ENCODE data around the gene LAD1.

The LAD1 gene

GRCh38 chr1:201363467-201363866 lies 35.7 kb downstream of the LAD1 start:
- no peak for DNase-seq (ENCODE audit: low spot score)

GRCh38 chr1:201362906-201363305 lies 36.2 kb downstream of the LAD1 start:
- no peak for DNase-seq (ENCODE audit: low spot score)

- DNase-seq (ENCODE audit: low spot score) = peak; percentile 83
Measured at GRCh38 chr1:201361652-201362504, 37.2 kb downstream of the LAD1 start.

GRCh38 chr1:201360901-201361651 lies 38.0 kb downstream of the LAD1 start:
- no peak for DNase-seq (ENCODE audit: low spot score)

- no peak for DNase-seq (ENCODE audit: low spot score)
Measured at GRCh38 chr1:201360486-201360885, 38.6 kb downstream of the LAD1 start.

- DNase-seq (ENCODE audit: low spot score) = no peak
Measured at GRCh38 chr1:201359873-201360210, 39.3 kb downstream of the LAD1 start.

- no peak for DNase-seq (ENCODE audit: low spot score)
Measured at GRCh38 chr1:201359031-201359872, 39.9 kb downstream of the LAD1 start.

- DNase-seq (ENCODE audit: low spot score) = no peak
Measured at GRCh38 chr1:201358596-201358995, 40.5 kb downstream of the LAD1 start.

- no peak for DNase-seq (ENCODE audit: low spot score)
Measured at GRCh38 chr1:201357636-201358348, 41.3 kb downstream of the LAD1 start.

GRCh38 chr1:201357211-201357610 lies 41.9 kb downstream of the LAD1 start:
- no peak for DNase-seq (ENCODE audit: low spot score)

GRCh38 chr1:201356701-201357100 lies 42.4 kb downstream of the LAD1 start:
- no peak for DNase-seq (ENCODE audit: low spot score)

GRCh38 chr1:201356236-201356635 lies 42.9 kb downstream of the LAD1 start:
- DNase-seq (ENCODE audit: low spot score) = no peak

- no peak for DNase-seq (ENCODE audit: low spot score)
Measured at GRCh38 chr1:201355471-201355870, 43.7 kb downstream of the LAD1 start.

- DNase-seq (ENCODE audit: low spot score) = no peak
Measured at GRCh38 chr1:201354901-201355295, 44.2 kb downstream of the LAD1 start.

- DNase-seq (ENCODE audit: low spot score) = no peak
Measured at GRCh38 chr1:201354151-201354900, 44.8 kb downstream of the LAD1 start.

- DNase-seq (ENCODE audit: low spot score) = no peak
Measured at GRCh38 chr1:201353186-201353940, 45.8 kb downstream of the LAD1 start.

- no peak for DNase-seq (ENCODE audit: low spot score)
Measured at GRCh38 chr1:201351617-201352016, 47.5 kb downstream of the LAD1 start.

GRCh38 chr1:201350884-201351283 lies 48.2 kb downstream of the LAD1 start:
- no peak for DNase-seq (ENCODE audit: low spot score)

GRCh38 chr1:201350361-201350725 lies 48.8 kb downstream of the LAD1 start:
- DNase-seq (ENCODE audit: low spot score) = no peak

GRCh38 chr1:201349092-201349491 lies 50.0 kb downstream of the LAD1 start:
- no peak for DNase-seq (ENCODE audit: low spot score)

- peak; percentile 72 for DNase-seq (ENCODE audit: low spot score)
Measured at GRCh38 chr1:201348211-201348566, 50.9 kb downstream of the LAD1 start.

Data from ecto neural progenitor cell (in vitro differentiated cells).